IPS DF 6.9 (cell line): ENCODE measurements around the gene OR6V1.
"Not testable (repeated sequence)": the region's sequence is repeated elsewhere in the genome, so short reads cannot be mapped to it uniquely, and the experiment has no call there.

Experiments
- DNase-seq: peaks from one replicate; pipeline ENCODE4 v3.0.0-alpha.2; 2013; ENCODE audit warnings: low read depth, low spot score
- H3K27ac ChIP-seq: one replicate; pipeline ENCODE4 v1.5.1; 2013; ENCODE audit warnings: low read length, control low read depth
- H3K27me3 ChIP-seq: 2 replicates; pipeline ENCODE4 v1.6.1; 2013; ENCODE audit warnings: mild to moderate bottlenecking, low read length; ENCODE audit not compliant: control insufficient read depth, insufficient read depth
- H3K36me3 ChIP-seq: 2 replicates; pipeline ENCODE4 v1.6.1; 2013; ENCODE audit warnings: low read length; ENCODE audit not compliant: control insufficient read depth, insufficient read depth
- H3K4me1 ChIP-seq: 2 replicates; pipeline ENCODE4 v1.6.1; 2013; ENCODE audit warnings: low read length; ENCODE audit not compliant: control insufficient read depth, insufficient read depth
- H3K4me3 ChIP-seq: 2 replicates; pipeline ENCODE4 v1.5.1; 2013; ENCODE audit warnings: mild to moderate bottlenecking, low read length
- H3K9me3 ChIP-seq: 2 replicates; pipeline ENCODE4 v1.6.1; 2013; ENCODE audit warnings: low read length, inconsistent platforms; ENCODE audit not compliant: control insufficient read depth, insufficient read depth
- WGBS: extraction: QIAGEN DNeasy Blood & Tissue Kit; methylation state at CpG from one replicate; pipeline ENCODE4 v1.1.7; 2013; ENCODE audit warnings: mixed read lengths, missing lambda C conversion rate; ENCODE audit not compliant: insufficient read length, insufficient coverage; 5-methylcytosine and 5-hydroxymethylcytosine counted together

Gene OR6V1

DNA sequence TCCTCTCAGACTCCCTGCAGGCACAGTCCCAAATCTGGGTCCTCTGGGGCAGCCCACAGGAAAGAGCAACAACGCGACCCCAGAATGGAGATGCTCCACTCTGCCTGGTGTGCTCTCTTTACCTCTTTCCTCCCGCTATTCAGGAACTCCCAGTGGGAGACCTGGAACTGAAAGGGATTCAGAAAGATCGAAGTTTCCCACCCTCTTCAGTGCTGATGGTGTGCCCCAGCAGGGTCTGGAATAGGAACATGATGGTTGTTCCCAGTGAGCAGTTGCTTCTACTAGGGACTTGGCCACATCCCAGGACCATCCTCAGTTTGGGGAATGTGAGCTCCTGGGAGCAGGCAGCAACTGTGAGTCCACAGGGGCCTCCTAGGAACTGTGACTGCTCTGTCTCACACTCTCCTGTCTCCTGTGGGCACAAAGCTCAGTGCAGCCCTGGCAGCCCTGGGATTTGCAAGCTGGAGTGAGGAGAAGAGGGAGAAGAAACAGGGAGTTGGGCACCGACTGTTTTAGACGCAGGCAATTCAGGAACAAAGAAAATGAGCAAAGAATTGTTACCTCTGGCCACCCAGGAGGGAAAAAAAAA is 17.9 kb downstream of the OR6V1 start:
- Histone ChIP-seq H3K9me3 (no peaks in the 10 kb centered on the region), H3K4me1 (no peaks in the 10 kb centered on the region), H3K36me3 (no peaks in the 10 kb centered on the region), H3K4me3 (no peak overlapping the region), H3K27ac (no peak overlapping the region), H3K27me3 (no peaks in the 10 kb centered on the region)
- no CpG with 5 or more reads among the region's 6 CpGs for WGBS
- no peak for DNase-seq

DNA sequence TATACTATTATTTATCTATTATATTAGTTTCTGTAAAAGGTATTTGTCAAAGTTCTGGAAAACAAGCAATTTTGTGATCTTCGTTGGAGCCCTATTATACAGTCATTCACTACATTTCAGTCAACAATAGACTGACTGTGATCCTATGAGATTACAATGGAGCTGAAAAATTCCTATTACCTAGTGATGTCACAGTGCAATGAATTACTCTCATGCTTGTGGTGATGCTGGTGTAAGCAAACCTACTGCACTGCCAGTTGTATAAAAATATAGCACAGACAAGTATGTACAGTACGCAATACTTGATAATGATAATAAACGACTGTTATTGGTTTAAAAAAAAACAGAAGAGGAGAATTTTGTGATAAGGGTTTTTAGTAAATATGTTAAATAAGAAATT is 21.4 kb downstream of the OR6V1 start:
- no peak overlapping the region for H3K27ac ChIP-seq
- no peaks in the 10 kb centered on the region for H3K36me3 ChIP-seq
- WGBS = 100% methylated on average over 2 of the region's 3 CpGs
- no peak overlapping the region for H3K4me3 ChIP-seq
- no peak for DNase-seq
- no peaks in the 10 kb centered on the region for H3K27me3 ChIP-seq
- no peaks in the 10 kb centered on the region for H3K9me3 ChIP-seq
- no peaks in the 10 kb centered on the region for H3K4me1 ChIP-seq

DNA sequence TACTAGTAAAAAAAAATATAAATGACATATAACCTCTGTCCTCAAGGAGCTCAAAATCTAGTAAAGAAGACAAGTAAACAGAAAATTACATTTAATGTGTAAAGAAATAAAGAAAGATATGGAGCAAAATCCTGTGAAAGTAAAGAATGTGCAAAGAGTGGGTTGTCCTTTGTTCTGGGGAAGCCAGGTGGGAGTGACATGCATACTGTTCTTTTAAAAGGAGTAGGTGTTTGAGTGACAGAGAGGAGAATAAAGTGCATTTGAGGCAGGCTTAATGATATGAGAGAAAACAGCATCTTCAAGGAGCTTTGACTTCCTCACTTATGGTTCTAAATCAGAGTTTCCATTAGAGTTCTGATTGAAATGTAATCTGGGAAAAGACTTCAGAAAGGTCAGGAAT is 22.0 kb downstream of the OR6V1 start:
- no peaks in the 10 kb centered on the region for H3K36me3 ChIP-seq
- no peaks in the 10 kb centered on the region for H3K9me3 ChIP-seq
- no peaks in the 10 kb centered on the region for H3K4me1 ChIP-seq
- no peak for DNase-seq
- no peak overlapping the region for H3K27ac ChIP-seq
- H3K27me3 ChIP-seq = no peaks in the 10 kb centered on the region
- no peak overlapping the region for H3K4me3 ChIP-seq

DNA sequence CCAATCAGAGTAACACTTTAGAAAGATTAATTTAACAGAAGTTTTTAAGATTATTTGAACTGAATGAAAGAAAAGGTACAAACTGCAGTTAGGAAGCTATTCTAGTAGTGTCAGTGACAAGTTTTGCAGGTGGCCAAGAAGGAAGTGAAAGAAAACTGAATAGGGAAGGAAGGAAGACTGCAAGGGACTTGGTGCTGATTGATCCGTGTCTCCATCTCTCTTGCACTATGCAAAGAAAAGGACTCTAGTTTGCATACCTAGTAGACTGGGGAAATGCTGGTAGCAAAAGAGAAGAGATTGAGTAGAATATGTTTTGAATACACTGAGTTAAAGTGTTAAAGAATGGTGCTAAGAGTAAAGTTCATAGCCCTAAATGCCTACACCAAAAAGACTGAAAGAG is 33.0 kb downstream of the OR6V1 start:
- no peaks in the 10 kb centered on the region for H3K27me3 ChIP-seq
- no peaks in the 10 kb centered on the region for H3K9me3 ChIP-seq
- H3K4me1 ChIP-seq = no peaks in the 10 kb centered on the region
- WGBS = no CpG with 5 or more reads among the region's 1 CpG
- no peaks in the 10 kb centered on the region for H3K36me3 ChIP-seq
- no peak overlapping the region for H3K27ac ChIP-seq
- DNase-seq = no peak
- H3K4me3 ChIP-seq = no peak overlapping the region

DNA sequence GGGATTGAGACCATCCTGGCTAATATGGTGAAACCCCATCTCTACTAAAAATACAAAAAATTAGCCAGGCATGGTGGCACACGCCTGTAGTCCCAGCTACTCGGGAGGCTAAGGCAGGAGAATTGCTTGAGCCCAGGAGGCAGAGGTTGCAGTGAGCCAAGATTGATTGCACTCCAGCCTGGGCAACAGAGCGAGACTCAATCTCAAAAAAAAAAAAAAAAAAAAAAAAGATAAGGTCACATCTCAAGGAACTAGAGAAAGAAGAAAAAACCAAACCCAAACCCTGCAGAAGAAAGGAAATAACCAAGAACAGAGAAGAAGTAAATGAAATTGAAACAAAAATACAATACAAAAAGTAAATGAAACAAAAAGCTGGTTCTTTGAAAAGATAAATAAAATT is 33.5 kb downstream of the OR6V1 start:
- not testable (repeated sequence) for H3K4me3 ChIP-seq, H3K27ac ChIP-seq, H3K9me3 ChIP-seq, H3K36me3 ChIP-seq, H3K27me3 ChIP-seq, H3K4me1 ChIP-seq, DNase-seq
- no CpG with 5 or more reads among the region's 3 CpGs for WGBS

DNA sequence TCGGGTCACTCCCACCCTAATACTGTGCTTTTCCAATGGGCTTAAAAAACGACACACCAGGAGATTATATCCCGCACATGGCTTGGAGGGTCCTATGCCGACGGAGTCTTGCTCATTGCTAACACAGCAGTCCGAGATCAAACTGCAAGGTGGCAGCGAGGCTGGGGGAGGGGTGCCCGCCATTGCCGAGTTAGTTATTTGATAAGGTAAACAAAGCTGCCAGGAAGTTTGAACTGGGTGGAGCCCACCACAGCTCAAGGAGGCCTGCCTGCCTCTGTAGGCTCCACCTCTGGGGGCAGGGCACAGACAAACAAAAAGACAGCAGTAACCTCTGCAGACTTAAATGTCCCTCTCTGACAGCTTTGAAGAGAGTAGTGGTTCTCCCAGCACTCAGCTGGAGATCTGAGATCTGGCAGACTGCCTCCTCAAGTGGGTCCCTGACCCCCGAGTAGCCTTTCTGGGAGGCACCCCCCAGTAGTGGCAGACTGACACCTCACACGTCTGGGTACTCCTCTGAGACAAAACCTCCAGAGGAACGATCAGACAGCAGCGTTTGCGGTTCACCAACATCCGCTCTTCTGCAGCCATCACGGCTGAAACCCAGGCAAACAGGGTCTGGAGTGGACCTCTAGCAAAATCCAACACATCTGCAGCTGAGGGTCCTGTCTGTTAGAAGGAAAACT is 36.5 kb downstream of the OR6V1 start:
- H3K27ac ChIP-seq, H3K4me3 ChIP-seq, H3K36me3 ChIP-seq, DNase-seq, H3K27me3 ChIP-seq, H3K9me3 ChIP-seq, H3K4me1 ChIP-seq: not testable (repeated sequence)
- WGBS = no CpG with 5 or more reads among the region's 16 CpGs

DNA sequence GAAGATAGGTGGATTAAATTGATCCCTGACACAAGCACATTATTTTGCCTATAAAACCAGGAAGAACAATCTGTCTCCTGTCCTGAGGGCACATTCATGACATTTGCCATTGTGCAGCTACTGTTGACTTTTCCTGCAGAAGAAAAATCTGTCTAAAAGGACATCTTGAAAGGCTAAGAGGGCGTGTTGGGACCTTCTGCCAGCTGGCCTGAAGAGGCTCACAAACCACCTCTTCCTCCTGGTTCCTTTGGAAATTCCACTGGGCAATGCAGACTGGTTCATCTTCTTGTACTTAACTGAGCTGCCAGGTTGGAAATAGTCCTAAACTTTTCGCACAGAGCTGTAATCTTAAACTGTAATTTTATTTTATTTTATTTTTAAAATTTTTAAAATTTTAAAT is 44.0 kb downstream of the OR6V1 start:
- WGBS = no CpG with 5 or more reads among the region's 2 CpGs
- Histone ChIP-seq H3K4me1 (no peaks in the 10 kb centered on the region), H3K27ac (no peak overlapping the region), H3K27me3 (no peaks in the 10 kb centered on the region), H3K4me3 (no peak overlapping the region), H3K9me3 (no peaks in the 10 kb centered on the region), H3K36me3 (no peaks in the 10 kb centered on the region)
- no peak for DNase-seq

DNA sequence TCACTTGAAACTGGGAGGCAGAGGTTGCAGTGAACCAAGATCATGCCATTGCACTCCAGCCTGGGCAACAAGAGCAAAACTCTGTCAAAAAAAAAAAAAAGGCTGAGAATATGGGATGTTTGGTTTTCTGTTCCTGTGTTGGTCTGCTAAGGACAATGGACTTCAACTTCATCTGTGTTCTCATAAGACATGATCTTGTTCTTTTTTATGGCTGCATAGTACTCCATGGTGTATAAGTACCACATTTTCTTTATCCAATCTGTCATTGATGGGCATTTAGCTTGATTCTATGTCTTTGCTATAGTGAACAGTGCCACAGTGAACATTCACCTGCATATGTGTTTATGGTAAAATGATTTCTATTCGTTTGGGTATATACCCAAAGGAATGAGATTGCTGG is 47.4 kb downstream of the OR6V1 start:
- not testable (repeated sequence) for H3K36me3 ChIP-seq, H3K4me3 ChIP-seq, H3K27ac ChIP-seq, H3K4me1 ChIP-seq, DNase-seq, H3K27me3 ChIP-seq, H3K9me3 ChIP-seq
- WGBS = no CpG with 5 or more reads among the region's 1 CpG
